ENCODE measurements around the gene NEUROD2.
A peak's percentile ranks its signal among the peaks of the same experiment; 100 is the strongest.

The NEUROD2 gene

GRCh38 chr17:39580082-39580468, 27.6 kb downstream of the NEUROD2 start:
- DNase-seq (ENCODE audit: low read depth, low spot score) = no peak

GRCh38 chr17:39579318-39580081, 28.2 kb downstream of the NEUROD2 start:
- DNase-seq (ENCODE audit: low read depth, low spot score) = peak; percentile 49

GRCh38 chr17:39578272-39578671, 29.4 kb downstream of the NEUROD2 start:
- no peak for DNase-seq (ENCODE audit: low read depth, low spot score)

GRCh38 chr17:39576187-39576586, 31.5 kb downstream of the NEUROD2 start:
- peak; percentile 21 for DNase-seq (ENCODE audit: low read depth, low spot score)

- peak; percentile 76 for DNase-seq (ENCODE audit: low read depth, low spot score)
Observed at GRCh38 chr17:39573447-39574298, 34.0 kb downstream of the NEUROD2 start.

GRCh38 chr17:39572121-39572520, 35.6 kb downstream of the NEUROD2 start:
- DNase-seq (ENCODE audit: low read depth, low spot score) = no peak

GRCh38 chr17:39569126-39569525, 38.6 kb downstream of the NEUROD2 start:
- DNase-seq (ENCODE audit: low read depth, low spot score) = no peak

- no peak for DNase-seq (ENCODE audit: low read depth, low spot score)
Observed at GRCh38 chr17:39568702-39569101, 39.0 kb downstream of the NEUROD2 start.

- DNase-seq (ENCODE audit: low read depth, low spot score) = no peak
Observed at GRCh38 chr17:39566094-39566850, 41.4 kb downstream of the NEUROD2 start.

- DNase-seq (ENCODE audit: low read depth, low spot score) = peak; percentile 84
Observed at GRCh38 chr17:39564211-39564848, 43.4 kb downstream of the NEUROD2 start.

GRCh38 chr17:39563476-39563875, 44.2 kb downstream of the NEUROD2 start:
- DNase-seq (ENCODE audit: low read depth, low spot score) = peak; percentile 39

GRCh38 chr17:39562976-39563375, 44.7 kb downstream of the NEUROD2 start:
- DNase-seq (ENCODE audit: low read depth, low spot score) = no peak

GRCh38 chr17:39562395-39562794, 45.3 kb downstream of the NEUROD2 start:
- DNase-seq (ENCODE audit: low read depth, low spot score) = no peak

GRCh38 chr17:39556423-39556822, 51.3 kb downstream of the NEUROD2 start:
- no peak for DNase-seq (ENCODE audit: low read depth, low spot score)

GRCh38 chr17:39555368-39555767, 52.4 kb downstream of the NEUROD2 start:
- no peak for DNase-seq (ENCODE audit: low read depth, low spot score)
